Epithelial cell of esophagus (primary cell): ENCODE results near the gene TSHZ1.
"Not testable (repeated sequence)": the region's sequence is repeated elsewhere in the genome, so short reads cannot be mapped to it uniquely, and the experiment has no call there.

Experiments used
- DNase-seq: peaks from one replicate; pipeline ENCODE4 v3.0.0; 2010; ENCODE audit warnings: low read depth
- H3K4me3 ChIP-seq: 2 replicates; pipeline ENCODE4 v1.5.1; 2011; ENCODE audit warnings: mild to moderate bottlenecking, low read length, control low read depth
- TF ChIP-seq, protein P1 (sequence below): IDR thresholded peaks from 2 replicates; pipeline ENCODE4 v1.5.1; 2011; ENCODE audit warnings: low read depth, mild to moderate bottlenecking, low read length, control low read depth, inconsistent platforms; ENCODE audit not compliant: insufficient read depth; ENCODE audit errors: missing control alignments

Gene TSHZ1

DNA sequence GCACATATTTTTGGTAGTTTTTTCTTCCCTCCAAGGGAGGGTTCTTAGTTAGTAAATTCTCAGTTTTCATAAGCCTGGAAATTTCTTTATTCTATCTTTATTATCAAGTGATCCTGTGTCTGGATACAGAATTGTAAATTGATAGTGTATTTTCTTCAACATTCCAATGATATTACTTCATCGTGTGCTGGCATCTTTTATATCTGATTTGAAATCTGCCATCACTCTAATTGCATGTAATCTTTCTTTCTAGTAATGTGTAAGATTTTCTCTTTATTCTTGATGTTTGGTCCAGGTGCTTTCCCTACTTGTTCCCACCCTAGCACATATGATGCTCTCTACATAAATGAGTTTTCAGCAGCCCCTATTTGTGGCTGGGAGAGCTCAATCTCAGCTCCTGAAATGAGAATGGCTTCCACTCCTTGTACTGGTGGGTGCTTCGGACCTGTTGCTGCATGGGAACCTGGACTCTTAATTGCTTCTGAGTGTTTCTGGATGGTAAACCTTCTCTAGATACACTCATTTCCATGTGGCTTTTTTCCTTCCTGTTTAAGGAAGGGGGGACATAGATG, 114.2 kb downstream of the TSHZ1 start:
- DNase-seq, result no peak
- no peak overlapping the region for H3K4me3 ChIP-seq
- TF ChIP-seq, protein P1, sequence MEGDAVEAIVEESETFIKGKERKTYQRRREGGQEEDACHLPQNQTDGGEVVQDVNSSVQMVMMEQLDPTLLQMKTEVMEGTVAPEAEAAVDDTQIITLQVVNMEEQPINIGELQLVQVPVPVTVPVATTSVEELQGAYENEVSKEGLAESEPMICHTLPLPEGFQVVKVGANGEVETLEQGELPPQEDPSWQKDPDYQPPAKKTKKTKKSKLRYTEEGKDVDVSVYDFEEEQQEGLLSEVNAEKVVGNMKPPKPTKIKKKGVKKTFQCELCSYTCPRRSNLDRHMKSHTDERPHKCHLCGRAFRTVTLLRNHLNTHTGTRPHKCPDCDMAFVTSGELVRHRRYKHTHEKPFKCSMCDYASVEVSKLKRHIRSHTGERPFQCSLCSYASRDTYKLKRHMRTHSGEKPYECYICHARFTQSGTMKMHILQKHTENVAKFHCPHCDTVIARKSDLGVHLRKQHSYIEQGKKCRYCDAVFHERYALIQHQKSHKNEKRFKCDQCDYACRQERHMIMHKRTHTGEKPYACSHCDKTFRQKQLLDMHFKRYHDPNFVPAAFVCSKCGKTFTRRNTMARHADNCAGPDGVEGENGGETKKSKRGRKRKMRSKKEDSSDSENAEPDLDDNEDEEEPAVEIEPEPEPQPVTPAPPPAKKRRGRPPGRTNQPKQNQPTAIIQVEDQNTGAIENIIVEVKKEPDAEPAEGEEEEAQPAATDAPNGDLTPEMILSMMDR, result no peak

DNA sequence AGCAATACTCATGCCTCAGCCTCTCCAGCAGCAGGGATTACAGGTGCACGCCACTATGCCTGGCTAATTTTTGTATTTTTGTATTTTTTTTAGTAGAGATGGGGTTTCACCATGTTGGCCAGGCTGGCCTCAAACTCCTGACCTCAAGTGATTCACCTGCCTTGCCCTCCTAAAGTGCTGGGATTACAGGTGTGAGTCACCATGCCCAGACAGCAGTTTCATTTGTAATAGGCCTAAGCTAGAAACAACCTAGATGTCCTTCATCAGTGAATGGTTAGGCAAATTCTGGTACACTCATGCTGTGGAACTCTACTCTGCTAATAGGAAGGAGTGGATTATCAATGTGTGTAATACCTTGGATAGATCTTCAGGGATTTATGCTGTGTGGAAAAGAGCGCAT, 119.2 kb downstream of the TSHZ1 start:
- DNase-seq, result peak; percentile 43
- not testable (repeated sequence) for H3K4me3 ChIP-seq

DNA sequence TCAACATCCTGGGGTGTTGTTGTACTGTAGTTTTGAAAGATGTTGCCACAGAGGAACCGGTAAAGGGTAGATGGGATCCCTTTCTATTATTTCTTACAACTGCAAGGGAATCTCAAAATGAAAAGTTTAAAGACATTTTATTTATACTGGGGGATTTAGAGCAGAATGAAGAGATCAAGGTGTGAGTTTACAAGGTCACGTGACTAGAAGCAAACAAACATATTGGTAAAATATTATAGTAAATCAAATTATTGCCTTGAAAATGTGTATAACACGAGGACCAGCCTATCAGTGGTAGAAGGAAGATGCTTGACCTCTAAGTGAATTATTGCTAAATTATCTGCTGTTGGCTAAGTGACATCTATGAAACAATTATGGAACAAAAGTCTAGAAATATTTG, 119.7 kb downstream of the TSHZ1 start:
- no peak for DNase-seq
- H3K4me3 ChIP-seq, result no peak overlapping the region
- TF ChIP-seq, protein P1, result no peak

DNA sequence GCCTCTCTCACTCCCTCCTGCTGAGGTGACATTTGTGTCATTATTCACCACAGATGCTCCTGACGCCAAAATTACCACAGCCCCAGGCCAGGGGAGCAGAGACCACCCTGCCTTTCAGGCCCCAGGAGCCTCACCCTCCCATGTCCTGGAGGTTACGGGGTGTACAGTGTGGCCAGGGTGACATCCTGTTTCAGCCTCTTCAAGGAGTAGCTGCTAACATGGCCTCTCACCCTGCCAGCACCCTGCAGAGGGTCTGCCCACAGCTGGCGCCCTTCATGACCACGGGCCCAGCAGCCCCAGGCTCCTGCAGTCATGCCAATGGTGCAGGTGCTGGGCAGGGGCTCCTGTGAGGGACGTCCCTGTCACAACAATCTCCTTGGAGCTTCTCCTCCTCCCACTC, 124.3 kb downstream of the TSHZ1 start:
- DNase-seq, result no peak
- TF ChIP-seq, protein P1, result no peak
- H3K4me3 ChIP-seq, result no peak overlapping the region

DNA sequence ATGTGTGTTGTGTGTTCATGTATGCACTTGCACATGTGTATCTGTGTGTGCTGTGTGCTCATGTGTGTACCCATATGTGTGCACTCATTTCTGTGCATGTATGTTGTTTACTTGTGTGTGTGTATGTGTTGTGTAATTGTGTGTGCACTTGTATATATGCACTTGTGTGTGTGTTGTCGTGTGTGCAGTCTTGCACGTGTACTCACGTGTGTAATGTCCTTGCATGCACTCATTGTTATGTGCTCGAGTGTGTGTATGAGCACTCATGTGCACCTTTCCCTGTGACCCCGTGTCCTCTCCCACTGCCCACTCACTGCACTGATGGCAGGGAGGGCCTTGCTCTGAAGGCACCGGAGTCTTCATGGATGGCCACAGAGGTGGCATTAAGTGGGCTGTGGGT, 124.9 kb downstream of the TSHZ1 start:
- TF ChIP-seq, protein P1, result no peak
- no peak overlapping the region for H3K4me3 ChIP-seq
- no peak for DNase-seq

DNA sequence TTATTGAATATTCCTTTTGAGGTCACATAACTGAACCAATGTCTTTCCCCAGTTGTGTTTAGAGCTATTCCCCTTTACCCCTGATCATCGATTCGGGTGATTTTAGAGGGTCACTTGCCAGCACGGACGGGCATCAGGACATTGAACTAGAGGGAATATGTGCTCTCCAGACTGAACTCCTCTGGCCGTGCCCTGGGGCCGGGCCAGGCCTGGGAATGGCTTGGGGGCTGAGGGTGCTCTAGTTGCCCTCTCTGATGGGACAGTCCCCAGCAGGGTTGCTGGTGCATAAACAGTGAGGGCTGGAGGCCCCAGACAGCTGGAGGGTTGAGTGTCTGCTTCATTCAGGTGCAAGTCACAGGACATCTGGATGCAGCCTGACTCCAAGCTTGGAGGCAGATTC, 126.2 kb downstream of the TSHZ1 start:
- H3K4me3 ChIP-seq, result no peak overlapping the region
- TF ChIP-seq, protein P1, result no peak
- no peak for DNase-seq

DNA sequence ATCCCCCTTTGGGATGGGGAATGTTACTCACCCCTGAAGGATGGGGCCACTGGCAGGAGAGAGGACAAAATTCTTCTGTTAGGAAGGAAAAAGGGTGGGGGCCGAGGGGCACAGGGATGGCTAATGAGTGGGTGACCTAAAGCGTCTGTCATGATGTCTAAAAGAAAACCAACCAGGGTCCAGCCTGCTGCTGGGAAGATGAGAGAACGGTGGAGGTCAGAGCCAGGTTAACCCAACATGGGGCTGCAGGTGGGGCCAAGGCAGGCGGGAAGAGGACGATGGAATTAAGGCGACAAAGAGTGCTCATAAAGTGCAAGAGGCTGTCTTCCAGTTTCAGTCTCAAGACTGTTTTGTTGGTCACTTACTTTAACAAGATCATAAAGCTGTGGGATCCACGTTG, 126.8 kb downstream of the TSHZ1 start:
- H3K4me3 ChIP-seq, result no peak overlapping the region
- no peak for DNase-seq
- TF ChIP-seq, protein P1, result no peak
